HCT116 (cell line): ENCODE measurements around the gene CDK14. TPM values are rescaled to one million over a fixed set of nuclear protein-coding genes. Genes with fewer than 3 reads are reported as not detected.

Experiments
- ATAC-seq: fragments of 200-7000 bp; cut with Tn5 transposase; 2 replicates; pipeline ENCODE4 v1.9.1; 2020; ENCODE audit warnings: mild to moderate bottlenecking, moderate library complexity
- BruUV-seq: library from RNA; stranded (reverse); fragments of 400-500 nt; replicated peaks from 2 replicates; lab custom pipeline; 2021; lab: Mats Ljungman, UMichigan
- CTCF ChIA-PET: fragments of 300-600 bp; sonication (Branson Sonifier 250); formaldehyde crosslinking; loops from one replicate; lab custom pipeline; 2021; ENCODE audit warnings: antibody characterized with exemption; lab: Charles Lee
- POLR2A ChIA-PET: fragments of 300-600, 350-600 bp; sonication (Branson Sonifier 250); formaldehyde crosslinking; loops from one replicate; lab custom pipeline; 2021; ENCODE audit warnings: antibody characterized with exemption; lab: Charles Lee
- RAD21 ChIA-PET, 2 experiments: fragments of 300-600 bp; sonication (Branson Sonifier 250); formaldehyde crosslinking; loops; one replicate each; lab custom pipeline; 2023; ENCODE audit warnings: low total read pairs in 2 of 2; ENCODE audit not compliant: uncharacterized antibody in 2 of 2, unreplicated experiment in 2 of 2, low non-redundant PET in 1 of 2; lab: Charles Lee
- DNase-seq: peaks from one replicate; pipeline ENCODE4 v3.0.0-alpha.2; 2010; ENCODE audit warnings: low read depth, low spot score
- H2AFZ ChIP-seq: fragments of 200-600 bp; shearing (Covaris generic), sonication (generic); 2 replicates; pipeline ENCODE4 v1.6.1; 2017; ENCODE audit warnings: low read depth, mixed run types, mixed read lengths, antibody characterized with exemption, low read length; ENCODE audit not compliant: poor library complexity, severe bottlenecking
- H3K27ac ChIP-seq: 2 replicates; pipeline ENCODE4 v1.5.1; 2012; ENCODE audit warnings: low read depth, low read length
- H3K27me3 ChIP-seq: fragments of 200-600 bp; sonication (generic); 2 replicates; pipeline ENCODE4 v1.6.1; 2016; ENCODE audit warnings: mixed run types, low read length, mixed read lengths; ENCODE audit not compliant: insufficient read depth
- H3K36me3 ChIP-seq, 2 experiments: fragments of 200-500 bp in 1 of 2; fragments of 200-600 bp in 1 of 2; sonication (Bioruptor generic) in 1 of 2; sonication (generic) in 1 of 2; 2 replicates each; pipeline versions ENCODE4 v1.5.1 to v1.6.1; 2014 to 2016; ENCODE audit warnings: low read length in 2 of 2, inconsistent platforms in 1 of 2, mixed read lengths in 1 of 2, mixed run types in 1 of 2; ENCODE audit not compliant: insufficient read depth in 2 of 2, control insufficient read depth in 1 of 2
- H3K4me1 ChIP-seq, 2 experiments: fragments of 200-600 bp in 1 of 2; sonication (generic) in 1 of 2; 2 replicates each; pipeline versions ENCODE4 v1.5.1 to v1.6.1; 2012 to 2017; ENCODE audit warnings: low read length in 2 of 2, inconsistent platforms in 1 of 2, mild to moderate bottlenecking in 1 of 2, mixed read lengths in 1 of 2, mixed run types in 1 of 2, moderate library complexity in 1 of 2; ENCODE audit not compliant: insufficient read depth in 2 of 2, control insufficient read depth in 1 of 2
- H3K4me2 ChIP-seq: fragments of 200-600 bp; sonication (generic); 2 replicates; pipeline ENCODE4 v1.6.1; 2017; ENCODE audit warnings: mixed run types, low read length, mixed read lengths
- H3K4me3 ChIP-seq, 2 experiments: fragments of 200-600 bp in 1 of 2; sonication (generic) in 1 of 2; replicated peaks in 1 of 2; 2 replicates each; pipeline ENCODE4 v1.5.1; 2011 to 2016; ENCODE audit warnings: low read length in 2 of 2, control low read depth in 1 of 2, low read depth in 1 of 2, mild to moderate bottlenecking in 1 of 2, mixed read lengths in 1 of 2, mixed run types in 1 of 2
- H3K79me2 ChIP-seq: fragments of 200-600 bp; sonication (generic); 2 replicates; pipeline ENCODE4 v1.6.1; 2017; ENCODE audit warnings: mild to moderate bottlenecking, mixed run types, low read length, moderate library complexity, mixed read lengths; ENCODE audit not compliant: insufficient read depth
- H3K9ac ChIP-seq: fragments of 200-600 bp; sonication (generic); 2 replicates; pipeline ENCODE4 v1.6.1; 2016; ENCODE audit warnings: low read length, mixed read lengths
- H3K9me2 ChIP-seq: fragments of 200-600 bp; sonication (generic), shearing (Covaris generic); 2 replicates; pipeline ENCODE4 v1.6.1; 2017; ENCODE audit warnings: mixed run types, mild to moderate bottlenecking, moderate library complexity; ENCODE audit not compliant: insufficient read depth
- H3K9me3 ChIP-seq, 2 experiments: fragments of 200-500 bp in 1 of 2; fragments of 200-600 bp in 1 of 2; sonication (Bioruptor generic) in 1 of 2; sonication (generic) in 1 of 2; 2 replicates each; pipeline ENCODE4 v1.6.1; 2014 to 2017; ENCODE audit warnings: low read length in 2 of 2, mixed read lengths in 2 of 2, inconsistent platforms in 1 of 2, low read depth in 1 of 2, mild to moderate bottlenecking in 1 of 2, mixed run types in 1 of 2, moderate library complexity in 1 of 2; ENCODE audit not compliant: control insufficient read depth in 1 of 2, insufficient read depth in 1 of 2
- H4K20me1 ChIP-seq: fragments of 200-600 bp; sonication (generic), shearing (Covaris generic); 2 replicates; pipeline ENCODE4 v1.6.1; 2017; ENCODE audit warnings: mixed run types, mild to moderate bottlenecking, moderate library complexity; ENCODE audit not compliant: insufficient read depth
- ATF3 ChIP-seq: IDR thresholded peaks from 2 replicates; pipeline ENCODE4 v1.6.1; 2012
- CTCF ChIP-seq, 3 experiments: fragments of 200-600 bp in 1 of 3; sonication (generic) in 1 of 3; IDR thresholded peaks in 2 of 3; conservative IDR thresholded peaks in 1 of 3; 2 replicates each; pipeline ENCODE4 v1.5.1; 2012 to 2017; ENCODE audit warnings: low read depth in 2 of 3, low read length in 2 of 3, antibody characterized with exemption in 1 of 3, borderline replicate concordance in 1 of 3, control low read depth in 1 of 3, mild to moderate bottlenecking in 1 of 3, mixed read lengths in 1 of 3, mixed run types in 1 of 3, moderate library complexity in 1 of 3; ENCODE audit not compliant: insufficient read depth in 1 of 3
- ELF1 ChIP-seq: IDR thresholded peaks from 2 replicates; pipeline ENCODE4 v1.6.1; 2012; ENCODE audit warnings: low read depth, borderline replicate concordance
- EZH2 ChIP-seq: fragments of 200-600 bp; sonication (generic); IDR thresholded peaks from 2 replicates; pipeline ENCODE4 v1.6.1; 2017; ENCODE audit warnings: antibody characterized with exemption, mixed run types
- EZH2phosphoT487 ChIP-seq: fragments of 200-600 bp; IDR thresholded peaks from 2 replicates; pipeline ENCODE4 v1.6.1; 2018; ENCODE audit warnings: antibody characterized with exemption, borderline replicate concordance
- POLR2AphosphoS5 ChIP-seq: IDR thresholded peaks from 2 replicates; pipeline ENCODE4 v1.6.1; 2011; ENCODE audit warnings: mild to moderate bottlenecking, low read depth, low read length, moderate library complexity
- SP1 ChIP-seq: IDR thresholded peaks from 2 replicates; pipeline ENCODE4 v1.6.1; 2012; ENCODE audit warnings: low read depth
- ZFX ChIP-seq: fragments of 450-650 bp; IDR thresholded peaks from 2 replicates; pipeline ENCODE4 v1.6.1; 2017
- ZNF274 ChIP-seq: fragments of 200-500 bp; sonication (Bioruptor generic); IDR thresholded peaks from 2 replicates; pipeline ENCODE4 v1.6.1; 2014; ENCODE audit warnings: mild to moderate bottlenecking, low read depth, low read length, inconsistent platforms
- intact Hi-C: fragments of 100-400 bp; cut with micrococcal nuclease; formaldehyde crosslinking; loops from 2 replicates; pipeline ENCODE4 v1.10.0; 2022
- total RNA-seq: library from RNA; stranded (reverse); gene quantifications from one replicate; pipeline ENCODE4 v1.2.1, GENCODE V29; 2021; ENCODE audit not compliant: unreplicated experiment

Gene CDK14
- total RNA-seq, 1 experiment from 2014 or later, result 10.2 TPM

GRCh38 chr7:90910136-90910535 lies 314.0 kb downstream of the CDK14 start:
- no peaks in the 10 kb centered on the region for H3K9me3 ChIP-seq
- POLR2A ChIA-PET, result no interaction called here
- no peak for TF ChIP-seq ATF3
- no peak for TF ChIP-seq ELF1
- no peak for TF ChIP-seq CTCF (IDR thresholded peaks at IDR 0.05 in 2 of 3, conservative IDR thresholded peaks at IDR 0.05 in 1 of 3; ENCODE audit: borderline replicate concordance in 1 of 3, insufficient read depth in 1 of 3, low read depth in 2 of 3, low read length in 2 of 3)
- TF ChIP-seq ZNF274, result no peak
- TF ChIP-seq ZFX, result no peak
- TF ChIP-seq POLR2AphosphoS5, result no peak
- TF ChIP-seq EZH2phosphoT487, result no peak
- no peak for TF ChIP-seq EZH2
- TF ChIP-seq SP1, result no peak
- TF ChIP-seq, all 23 proteins: peak for 0
- no peak overlapping the region for H2AFZ ChIP-seq
- no peaks in the 10 kb centered on the region for H3K36me3 ChIP-seq
- DNase-seq, result no peak
- no peak for ATAC-seq
- BruUV-seq, result no TSS peak
- H3K27ac ChIP-seq, result no peak overlapping the region
- no peak overlapping the region for H3K4me2 ChIP-seq
- H3K27me3 ChIP-seq, result no peaks in the 10 kb centered on the region
- no peak overlapping the region for H3K9ac ChIP-seq
- intact Hi-C loops, result no loop called here
- CTCF ChIA-PET, result no interaction called here
- RAD21 ChIA-PET, result no interaction called here
- H3K79me2 ChIP-seq, result no peaks in the 10 kb centered on the region
- no peaks in the 10 kb centered on the region for H4K20me1 ChIP-seq
- no peak overlapping the region for H3K4me3 ChIP-seq
- H3K9me2 ChIP-seq, result no peaks in the 10 kb centered on the region
- no peaks in the 10 kb centered on the region for H3K4me1 ChIP-seq
